Measurements from ENCODE around the gene GLG1.
A peak's percentile ranks its signal among the peaks of the same experiment; 100 is the strongest.

GLG1 gene

DNA sequence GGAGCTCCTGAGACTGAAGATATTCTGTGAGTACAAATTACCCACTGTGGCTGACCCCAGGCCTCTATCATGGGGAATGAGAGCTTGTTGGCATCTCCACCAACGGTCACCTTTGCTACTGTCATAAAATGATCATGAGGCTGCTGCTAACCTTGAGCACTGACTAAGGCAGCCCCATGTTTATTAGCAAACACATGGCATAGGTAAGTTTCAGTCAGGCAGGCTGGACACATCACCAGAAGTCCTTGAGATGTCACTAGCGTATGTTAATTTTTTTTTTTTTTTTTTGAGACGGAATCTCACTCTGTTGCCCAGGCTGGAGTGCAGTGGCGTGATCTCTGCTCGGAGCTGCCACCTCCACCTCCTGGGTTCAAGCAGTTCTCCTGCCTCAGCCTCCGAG is 1.5 kb upstream of the GLG1 start:
- no peak for DNase-seq

GRCh38 chr16:74607962-74608356 is 1.0 kb upstream of the GLG1 start:
- DNase-seq = no peak

DNA sequence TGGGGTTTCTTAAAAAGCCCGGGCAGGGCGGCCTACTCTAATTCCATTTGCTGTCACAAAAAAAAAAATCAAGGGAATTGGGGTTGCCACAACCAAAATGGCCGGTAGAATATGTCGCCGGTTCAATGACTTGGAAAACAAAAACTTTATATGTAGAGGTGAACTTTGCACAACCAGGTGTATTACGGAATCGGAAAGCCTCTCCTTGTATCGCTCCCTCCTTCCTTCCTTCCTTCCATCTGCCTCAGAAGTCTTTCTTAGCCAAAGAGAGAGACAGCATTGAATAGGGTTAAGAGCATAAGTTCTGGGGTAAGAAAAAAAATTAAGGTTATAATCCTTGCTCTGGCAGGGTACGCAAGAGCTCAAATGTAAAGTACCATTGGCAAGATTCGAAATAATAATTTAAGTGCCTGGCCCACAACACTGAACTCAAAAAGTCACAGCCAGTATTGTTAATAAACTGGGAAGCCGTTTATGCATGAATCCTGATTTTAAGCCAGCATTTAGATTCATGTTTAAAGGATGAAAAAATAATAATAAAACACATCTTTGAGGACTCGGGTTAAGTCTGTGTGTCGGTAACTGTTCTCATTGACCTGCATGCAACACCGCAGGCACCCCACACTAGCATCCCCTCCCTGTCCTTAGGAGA is 522 bp upstream of the GLG1 start:
- DNase-seq = no peak

- peak; percentile 37 for DNase-seq
Measured at GRCh38 chr16:74605746-74606520, 981 bp downstream of the GLG1 start.

- DNase-seq = no peak
Measured at GRCh38 chr16:74605332-74605731, 1.6 kb downstream of the GLG1 start.

DNA sequence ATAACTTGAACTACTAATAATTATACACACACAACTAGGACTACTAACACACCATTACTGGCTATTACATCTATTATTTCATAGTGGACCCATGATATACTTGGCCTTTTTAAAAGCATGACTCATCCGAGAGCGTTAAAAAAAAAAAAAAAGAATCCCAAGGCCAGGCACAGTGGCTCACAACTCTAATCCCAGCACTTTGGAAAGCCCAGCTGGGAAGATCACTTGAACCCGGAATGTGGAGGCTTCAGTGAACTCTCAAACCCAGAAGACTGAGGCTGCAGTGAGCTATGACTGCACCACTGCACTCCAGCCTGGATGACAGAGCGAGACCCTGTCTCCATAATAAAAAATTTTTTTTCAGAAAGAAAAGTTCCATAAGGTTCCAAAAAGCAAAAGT is 3.1 kb downstream of the GLG1 start:
- no peak for DNase-seq

GRCh38 chr16:74601126-74601871 is 5.6 kb downstream of the GLG1 start:
- no peak for DNase-seq

DNA sequence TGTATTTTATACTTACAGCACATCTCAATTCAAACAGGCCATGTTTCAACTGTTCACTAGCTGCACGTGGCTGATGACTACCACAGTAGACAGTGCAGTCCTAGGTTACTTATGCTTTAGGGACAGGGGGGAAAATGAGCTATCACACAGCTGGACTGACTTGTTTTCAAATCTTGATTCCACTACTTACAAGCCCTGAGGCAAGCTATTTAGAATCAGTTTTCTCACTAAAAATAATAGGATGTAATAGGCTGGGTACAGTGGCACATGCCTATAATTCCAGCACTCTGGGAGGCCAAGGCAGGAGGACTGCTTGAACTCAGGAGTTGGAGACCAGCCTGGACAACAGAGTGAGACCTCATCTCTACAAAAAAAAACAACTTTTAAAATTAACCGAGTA is 10.3 kb downstream of the GLG1 start:
- no peak for DNase-seq

GRCh38 chr16:74592847-74593246 is 14.1 kb downstream of the GLG1 start:
- DNase-seq = no peak

DNA sequence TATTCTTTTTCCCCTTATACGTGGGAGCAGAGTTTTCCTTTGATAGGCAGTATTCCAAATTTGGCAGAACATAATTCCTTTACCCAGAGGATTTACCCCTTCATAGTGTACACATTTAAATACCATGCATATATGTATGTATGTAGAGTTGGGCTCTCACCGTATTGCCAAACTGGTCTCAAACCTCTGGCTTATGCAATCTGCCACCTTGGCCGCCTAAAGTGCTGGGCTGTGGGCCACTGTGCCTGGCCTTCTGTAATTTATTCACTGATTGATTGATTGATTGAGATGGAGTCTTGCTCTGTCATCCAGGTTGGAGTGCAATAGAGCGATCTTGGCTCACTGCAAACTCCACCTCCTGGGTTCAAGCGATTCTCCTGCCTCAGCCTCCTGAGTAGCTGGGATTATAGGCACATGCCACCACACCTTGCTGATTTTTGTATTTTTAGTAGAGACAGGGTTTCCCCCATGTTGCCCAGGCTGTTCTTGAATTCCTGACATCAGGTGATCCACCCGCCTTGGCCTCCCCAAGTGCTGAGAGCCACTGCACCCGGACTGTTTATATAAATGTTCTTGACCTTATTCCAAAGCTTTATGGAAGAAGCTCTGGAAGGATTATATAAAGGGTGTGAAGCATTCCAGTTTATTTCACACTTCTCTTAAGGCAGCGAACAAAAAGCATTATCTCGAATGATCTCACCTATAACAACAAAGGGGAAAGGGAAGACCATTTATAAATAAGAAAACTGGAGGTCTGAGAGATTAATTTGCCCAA is 14.9 kb downstream of the GLG1 start:
- DNase-seq = no peak

GRCh38 chr16:74586948-74587347 is 20.0 kb downstream of the GLG1 start:
- no peak for DNase-seq

DNA sequence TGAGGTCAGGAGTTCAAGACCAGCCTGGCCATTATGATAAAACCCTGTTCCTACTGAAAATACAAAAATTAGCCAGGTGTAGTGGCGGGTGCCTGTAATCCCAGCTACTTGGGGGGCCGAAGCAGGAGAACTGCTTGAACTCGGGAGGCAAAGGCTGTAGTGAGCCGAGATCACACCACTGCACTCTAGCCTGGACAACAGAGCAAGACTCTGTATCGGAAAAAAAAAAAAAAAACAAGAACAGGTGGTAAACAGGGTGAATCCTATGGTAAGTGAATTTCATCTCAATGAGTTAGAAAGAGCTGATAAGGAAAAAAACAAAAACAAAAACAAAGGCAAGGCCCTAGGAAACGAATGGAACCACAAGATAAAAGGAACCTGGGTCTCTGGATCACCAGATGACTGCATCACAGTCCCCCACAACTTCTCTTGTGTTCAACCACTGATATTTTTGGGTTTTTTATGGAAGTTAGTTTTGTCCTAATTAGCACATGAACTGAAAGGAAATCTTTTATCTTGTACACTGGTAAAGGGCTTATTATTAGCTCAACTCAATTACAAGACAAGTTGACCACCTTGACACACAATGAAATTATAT is 21.0 kb downstream of the GLG1 start:
- no peak for DNase-seq

DNA sequence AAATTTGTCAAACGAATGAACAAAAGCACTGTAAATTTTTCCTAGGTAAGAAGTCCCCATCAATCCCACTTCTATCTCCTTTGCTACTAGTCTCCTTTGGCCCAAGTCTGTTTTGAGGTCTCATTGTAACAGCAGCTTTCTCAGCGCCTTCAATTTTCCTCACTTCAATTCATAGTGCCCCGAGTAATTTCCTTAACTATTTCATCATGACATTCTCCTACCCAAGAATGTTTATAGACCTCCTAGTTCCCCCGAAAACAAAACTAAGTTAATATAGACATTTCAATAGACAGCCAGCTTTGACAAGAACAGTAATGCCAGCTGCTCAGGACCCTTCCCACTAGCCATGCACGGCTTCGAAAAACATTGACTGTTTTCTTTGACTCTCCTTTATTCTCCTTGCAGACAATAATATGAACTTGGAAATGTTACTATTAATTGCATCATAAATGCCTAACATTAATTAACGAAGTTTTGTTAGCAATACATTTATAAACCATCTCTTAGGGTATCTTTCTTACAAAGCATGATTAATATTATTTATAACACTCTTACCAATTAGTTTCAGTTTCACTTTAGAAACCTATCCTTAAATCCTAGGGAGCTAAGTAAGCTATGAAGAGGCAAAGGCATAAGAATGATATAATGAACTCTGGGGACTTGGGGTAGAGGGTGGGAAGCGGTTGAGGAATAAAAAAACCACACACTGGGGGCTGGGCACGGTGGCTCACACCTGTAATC is 22.8 kb downstream of the GLG1 start:
- DNase-seq = no peak

DNA sequence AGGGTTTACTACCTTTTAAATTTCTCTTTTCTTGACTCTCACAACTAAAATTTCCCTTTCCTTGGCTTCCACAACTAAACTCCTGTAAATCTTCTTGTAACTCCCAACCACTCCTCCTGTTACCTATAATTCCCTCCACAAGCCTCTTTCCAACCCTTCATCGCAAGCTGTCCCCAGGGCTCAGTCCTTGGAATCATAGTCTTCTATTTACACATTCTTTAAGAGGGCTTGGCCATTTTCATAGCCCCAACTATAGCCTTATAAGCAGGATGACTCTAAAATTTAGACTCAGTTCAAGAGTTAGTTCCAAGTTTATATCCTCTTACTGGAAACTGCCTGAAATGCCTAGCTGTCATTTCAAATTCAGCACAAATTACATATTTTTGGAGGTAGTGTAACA is 23.9 kb downstream of the GLG1 start:
- DNase-seq = no peak

GRCh38 chr16:74580833-74581232 is 26.1 kb downstream of the GLG1 start:
- DNase-seq = no peak

- DNase-seq = no peak
Measured at GRCh38 chr16:74578838-74579237, 28.1 kb downstream of the GLG1 start.

DNA sequence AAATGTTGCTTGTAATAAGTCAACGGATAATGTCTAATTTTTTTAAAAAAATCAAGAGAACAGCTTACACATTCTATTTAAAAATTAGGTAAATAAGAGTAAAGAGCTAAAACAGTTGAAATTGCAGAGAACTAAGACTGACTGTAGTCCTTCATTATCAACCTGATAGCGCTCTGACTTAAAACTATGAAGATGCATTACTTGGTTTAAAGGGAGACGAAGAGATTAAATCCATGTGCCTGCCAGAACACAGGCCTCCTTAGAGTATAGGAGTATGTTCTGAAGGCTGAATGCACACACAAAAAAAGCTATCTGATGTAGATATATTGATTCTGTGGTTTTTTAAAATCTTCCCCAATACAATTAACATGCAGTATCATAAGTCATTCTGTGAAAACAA is 28.5 kb downstream of the GLG1 start:
- DNase-seq = no peak

- DNase-seq = no peak
Measured at GRCh38 chr16:74577882-74578366, 29.0 kb downstream of the GLG1 start.

GRCh38 chr16:74575807-74576643 is 30.9 kb downstream of the GLG1 start:
- no peak for DNase-seq

DNA sequence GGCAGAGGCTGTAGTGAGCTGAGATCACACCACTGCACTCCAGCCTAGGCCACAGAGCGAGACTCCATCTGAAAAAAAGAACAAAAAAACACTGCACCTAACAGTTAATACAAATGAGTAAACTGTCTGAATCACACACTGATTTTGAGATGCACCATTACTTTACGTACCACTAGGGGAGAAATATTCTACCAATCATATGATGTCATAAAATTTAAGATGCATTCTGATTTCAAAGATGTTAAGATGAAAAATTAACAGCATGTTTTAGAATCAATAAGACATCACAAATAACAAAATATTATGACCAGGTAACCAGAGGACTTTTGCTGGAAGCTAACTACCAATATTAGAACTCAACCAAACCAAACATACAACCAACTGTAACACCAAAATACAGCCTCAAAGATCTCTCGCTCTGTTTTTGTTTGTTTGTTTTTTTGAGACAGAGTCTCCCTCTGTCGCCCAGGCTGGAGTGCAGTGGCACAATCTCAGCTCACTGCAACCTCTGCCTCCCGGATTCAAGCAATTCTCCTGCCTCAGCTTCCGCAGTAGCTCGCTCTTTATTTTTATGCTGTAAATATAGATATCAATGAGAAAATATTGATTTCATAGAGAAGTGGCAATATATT is 31.6 kb downstream of the GLG1 start:
- peak; percentile 19 for DNase-seq

All from midbrain (tissue), 1 donor.